ENCODE results near the gene SERHL2. TPM values are rescaled to one million over a fixed set of nuclear protein-coding genes. Genes with fewer than 3 reads are reported as not detected.

The SERHL2 gene
- total and polyA plus RNA-seq, 2 donors (not counting 3 experiments of a cell fraction or from before 2014, with no cell fraction given): 0.80 to 2.0 TPM

DNA sequence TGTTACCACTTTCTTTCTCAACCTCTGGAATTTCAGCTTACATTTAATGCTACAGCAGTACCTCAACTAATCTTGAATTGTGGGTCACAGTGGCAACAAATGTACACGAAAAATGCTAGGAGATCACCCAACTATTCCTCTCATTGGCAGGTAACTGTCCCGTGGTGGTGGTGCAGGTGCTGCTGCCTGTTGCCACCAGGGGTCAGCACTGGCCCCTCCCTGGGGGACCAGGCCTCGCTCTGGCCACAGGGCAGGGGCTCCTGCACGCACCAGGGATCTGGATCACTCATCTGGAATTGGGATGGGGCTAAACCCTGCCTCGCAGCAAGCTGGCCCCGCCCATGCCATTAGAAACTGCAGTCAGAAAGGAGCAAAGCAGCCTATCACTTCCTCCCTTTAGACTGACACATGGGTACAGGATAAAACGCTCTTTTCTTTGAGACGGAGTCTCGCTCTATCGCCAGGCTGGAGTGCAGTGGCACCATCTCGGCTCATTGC, 67.8 kb downstream of the SERHL2 start:
- no peaks in the 10 kb centered on the region for H3K79me2 ChIP-seq (ENCODE audit: control insufficient read depth, insufficient read depth, low read length)
- intact Hi-C loops (cut with micrococcal nuclease) (loop anchor here (1.0 kb wide), 4 partner anchors 28 to 469 kb away; partner anchors contain the start of gene CYB5R3), dilution Hi-C loops (cut with MboI; ENCODE audit: extremely low pct_ligation_motif_present, low sequenced_read_pairs) (no loop called here)
- TF ChIP-seq EZH2 (IDR thresholded peaks at IDR 0.05; ENCODE audit: borderline replicate concordance, low read depth, low read length, severe bottlenecking): no peak
- TF ChIP-seq, protein P1, sequence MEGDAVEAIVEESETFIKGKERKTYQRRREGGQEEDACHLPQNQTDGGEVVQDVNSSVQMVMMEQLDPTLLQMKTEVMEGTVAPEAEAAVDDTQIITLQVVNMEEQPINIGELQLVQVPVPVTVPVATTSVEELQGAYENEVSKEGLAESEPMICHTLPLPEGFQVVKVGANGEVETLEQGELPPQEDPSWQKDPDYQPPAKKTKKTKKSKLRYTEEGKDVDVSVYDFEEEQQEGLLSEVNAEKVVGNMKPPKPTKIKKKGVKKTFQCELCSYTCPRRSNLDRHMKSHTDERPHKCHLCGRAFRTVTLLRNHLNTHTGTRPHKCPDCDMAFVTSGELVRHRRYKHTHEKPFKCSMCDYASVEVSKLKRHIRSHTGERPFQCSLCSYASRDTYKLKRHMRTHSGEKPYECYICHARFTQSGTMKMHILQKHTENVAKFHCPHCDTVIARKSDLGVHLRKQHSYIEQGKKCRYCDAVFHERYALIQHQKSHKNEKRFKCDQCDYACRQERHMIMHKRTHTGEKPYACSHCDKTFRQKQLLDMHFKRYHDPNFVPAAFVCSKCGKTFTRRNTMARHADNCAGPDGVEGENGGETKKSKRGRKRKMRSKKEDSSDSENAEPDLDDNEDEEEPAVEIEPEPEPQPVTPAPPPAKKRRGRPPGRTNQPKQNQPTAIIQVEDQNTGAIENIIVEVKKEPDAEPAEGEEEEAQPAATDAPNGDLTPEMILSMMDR (IDR thresholded peaks at IDR 0.05; ENCODE audit: extremely low read depth in 1 of 2, insufficient read depth in 1 of 2, low read depth in 1 of 2, low read length in 2 of 2): peak; percentile 92 to 94
- ChIA-PET CTCF (interaction anchor here (0.7 to 4.2 kb wide), 19 partner anchors 10 to 607 kb away, joined by 3 to 40 read pairs (median 4); partner anchors contain the start of gene CYB5R3), POLR2A (no interaction called here)
- H4K20me1 ChIP-seq (replicated peaks; ENCODE audit: control insufficient read depth, extremely low read depth, insufficient read depth, low read length): no peaks in the 10 kb centered on the region
- H3K9ac ChIP-seq (replicated peaks; ENCODE audit: extremely low read depth, insufficient read depth, low read length): no peak overlapping the region
- H3K4me2 ChIP-seq (ENCODE audit: insufficient read depth, low read length): no peak overlapping the region
- no peaks in the 10 kb centered on the region for H3K9me3 ChIP-seq (replicated peaks; ENCODE audit: control insufficient read depth, insufficient read depth, low read length)
- no peaks in the 10 kb centered on the region for H3K27me3 ChIP-seq (ENCODE audit: control insufficient read depth in 2 of 2, insufficient read depth in 2 of 2, low read length in 2 of 2)
- FAIRE-seq (peak; percentile 74), DNase-seq (ENCODE audit: low read depth, low spot score) (peak; percentile 51)
- no TSS peak for BruUV-seq (replicated peaks)
- no peaks in the 10 kb centered on the region for H3K9me1 ChIP-seq (replicated peaks; ENCODE audit: control insufficient read depth, extremely low read depth, insufficient read depth, low read length)
- H3K36me3 ChIP-seq (ENCODE audit: control insufficient read depth in 2 of 2, extremely low read depth in 1 of 2, insufficient read depth in 2 of 2, low read length in 2 of 2): peaks cover 6 to 19% of the 10 kb centered on the region in 2 experiments
- no peaks in the 10 kb centered on the region for H3K4me1 ChIP-seq (ENCODE audit: control insufficient read depth, extremely low read depth, insufficient read depth, low read length)
- no peak overlapping the region for H2AFZ ChIP-seq (ENCODE audit: low read depth, low read length)
- no peak overlapping the region for H3K27ac ChIP-seq (ENCODE audit: insufficient read depth, low read depth, low read length)
- no peak overlapping the region for H3K4me3 ChIP-seq (replicated peaks in 1 of 3; ENCODE audit: insufficient read depth in 1 of 3, low read depth in 1 of 3, low read length in 3 of 3)

DNA sequence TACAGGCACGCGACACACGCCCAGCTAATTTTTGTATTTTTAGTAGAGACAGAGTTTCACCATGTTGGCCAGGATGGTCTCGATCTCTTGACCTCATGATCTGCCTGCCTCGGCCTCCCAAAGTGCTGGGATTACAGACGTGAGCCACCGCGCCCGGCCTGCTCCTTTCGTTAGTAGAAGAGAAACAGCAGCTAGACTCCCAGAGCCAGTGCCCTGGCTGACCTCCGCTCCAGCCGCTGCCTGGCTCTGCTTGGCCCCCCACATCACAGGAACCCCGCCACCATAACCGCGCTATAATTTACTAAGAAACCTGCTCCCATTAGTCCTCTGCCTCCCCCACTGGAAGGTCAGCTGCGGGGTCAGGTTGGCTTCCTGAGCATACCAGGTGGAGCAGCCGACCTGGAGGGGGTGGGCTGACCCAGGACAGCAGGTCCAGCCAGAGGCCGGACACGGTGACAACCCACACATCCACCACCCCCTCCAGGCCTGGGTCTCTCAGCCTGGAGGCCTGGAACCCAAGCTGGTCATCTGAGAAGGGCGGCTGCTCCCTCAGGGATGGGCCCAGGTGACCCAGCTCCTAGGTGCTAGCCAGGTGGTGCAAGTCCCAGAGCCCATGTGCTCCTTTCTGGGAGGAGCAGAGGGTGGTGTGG, 68.4 kb downstream of the SERHL2 start:
- peaks cover 8 to 24% of the 10 kb centered on the region in 2 experiments for H3K36me3 ChIP-seq (ENCODE audit: control insufficient read depth in 2 of 2, extremely low read depth in 1 of 2, insufficient read depth in 2 of 2, low read length in 2 of 2)
- DNase-seq (ENCODE audit: low read depth, low spot score) (no peak), FAIRE-seq (no peak)
- intact Hi-C loops (cut with micrococcal nuclease): no loop called here
- no peak overlapping the region for H3K27ac ChIP-seq (ENCODE audit: insufficient read depth, low read depth, low read length)
- no peaks in the 10 kb centered on the region for H3K79me2 ChIP-seq (ENCODE audit: control insufficient read depth, insufficient read depth, low read length)
- TF ChIP-seq POLR2AphosphoS5 (IDR thresholded peaks at IDR 0.05; ENCODE audit: insufficient read depth, low read depth, low read length) (no peak), FOS (IDR thresholded peaks at IDR 0.05; ENCODE audit: borderline replicate concordance, insufficient read depth, low read length) (no peak), EZH2 (IDR thresholded peaks at IDR 0.05; ENCODE audit: borderline replicate concordance, low read depth, low read length, severe bottlenecking) (no peak), POLR2A (IDR thresholded peaks at IDR 0.05; ENCODE audit: low read depth, low read length) (no peak), JUN (IDR thresholded peaks at IDR 0.05; ENCODE audit: borderline replicate concordance, insufficient read depth, insufficient read length, low read depth) (no peak), MYC (IDR thresholded peaks at IDR 0.05; ENCODE audit: low read depth, low read length) (no peak), GATA2 (IDR thresholded peaks at IDR 0.05; ENCODE audit: insufficient read depth, insufficient read length, low read depth, low read length) (no peak)
- TF ChIP-seq, protein P2, sequence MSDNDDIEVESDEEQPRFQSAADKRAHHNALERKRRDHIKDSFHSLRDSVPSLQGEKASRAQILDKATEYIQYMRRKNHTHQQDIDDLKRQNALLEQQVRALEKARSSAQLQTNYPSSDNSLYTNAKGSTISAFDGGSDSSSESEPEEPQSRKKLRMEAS (IDR thresholded peaks at IDR 0.05; ENCODE audit: insufficient read depth, insufficient read length): no peak
- TF ChIP-seq, protein P1 (IDR thresholded peaks at IDR 0.05; ENCODE audit: extremely low read depth in 1 of 2, insufficient read depth in 1 of 2, low read depth in 1 of 2, low read length in 2 of 2): no peak
- no peaks in the 10 kb centered on the region for H3K4me1 ChIP-seq (ENCODE audit: control insufficient read depth, extremely low read depth, insufficient read depth, low read length)
- dilution Hi-C loops (cut with MboI; ENCODE audit: extremely low pct_ligation_motif_present, low sequenced_read_pairs): no loop called here
- no peaks in the 10 kb centered on the region for H3K9me1 ChIP-seq (replicated peaks; ENCODE audit: control insufficient read depth, extremely low read depth, insufficient read depth, low read length)
- BruUV-seq (replicated peaks): no TSS peak
- H4K20me1 ChIP-seq (replicated peaks; ENCODE audit: control insufficient read depth, extremely low read depth, insufficient read depth, low read length): no peaks in the 10 kb centered on the region
- H2AFZ ChIP-seq (ENCODE audit: low read depth, low read length): no peak overlapping the region
- H3K27me3 ChIP-seq (ENCODE audit: control insufficient read depth in 2 of 2, insufficient read depth in 2 of 2, low read length in 2 of 2): no peaks in the 10 kb centered on the region
- ChIA-PET CTCF (interaction anchor here (0.6 to 4.2 kb wide), 11 partner anchors 9 to 468 kb away, joined by 3 to 40 read pairs (median 5); no protein-coding TSS in a partner anchor), POLR2A (no interaction called here)
- H3K4me3 ChIP-seq (replicated peaks in 1 of 3; ENCODE audit: insufficient read depth in 1 of 3, low read depth in 1 of 3, low read length in 3 of 3): no peak overlapping the region
- H3K4me2 ChIP-seq (ENCODE audit: insufficient read depth, low read length): no peak overlapping the region
- H3K9me3 ChIP-seq (replicated peaks; ENCODE audit: control insufficient read depth, insufficient read depth, low read length): no peaks in the 10 kb centered on the region
- H3K9ac ChIP-seq (replicated peaks; ENCODE audit: extremely low read depth, insufficient read depth, low read length): no peak overlapping the region

All from endothelial cell of umbilical vein (primary cell).